Gastroesophageal sphincter (tissue), 3 donors: ENCODE results near the gene PURA.

ENCODE experiments used
- CTCF ChIP-seq, 4 experiments: fragments of 200-600 bp in 2 of 4; fragments of 450-650 bp in 2 of 4; sonication (generic) in 1 of 4; IDR thresholded peaks; one replicate each; pipeline ENCODE4 v1.5.1; 2017 to 2019; ENCODE audit warnings: antibody characterized with exemption in 4 of 4, mild to moderate bottlenecking in 2 of 4, moderate library complexity in 2 of 4
- EP300 ChIP-seq: sonication (generic); formaldehyde crosslinking; IDR thresholded peaks from one replicate; pipeline ENCODE4 v1.6.1; 2017; ENCODE audit warnings: antibody characterized with exemption, mild to moderate bottlenecking

- TF ChIP-seq CTCF (IDR thresholded peaks at IDR 0.05), result no peak
- no peak for TF ChIP-seq EP300
These were observed 53.0 kb downstream of the PURA start for GRCh38 chr5:140166911-140167310.
